ENCODE measurements around the gene BZW2. TPM values are rescaled to one million over a fixed set of nuclear protein-coding genes. Genes with fewer than 3 reads are reported as not detected.

BZW2 gene
- total RNA-seq, 1 donor from 2014 or later, result 61.4 TPM

DNA sequence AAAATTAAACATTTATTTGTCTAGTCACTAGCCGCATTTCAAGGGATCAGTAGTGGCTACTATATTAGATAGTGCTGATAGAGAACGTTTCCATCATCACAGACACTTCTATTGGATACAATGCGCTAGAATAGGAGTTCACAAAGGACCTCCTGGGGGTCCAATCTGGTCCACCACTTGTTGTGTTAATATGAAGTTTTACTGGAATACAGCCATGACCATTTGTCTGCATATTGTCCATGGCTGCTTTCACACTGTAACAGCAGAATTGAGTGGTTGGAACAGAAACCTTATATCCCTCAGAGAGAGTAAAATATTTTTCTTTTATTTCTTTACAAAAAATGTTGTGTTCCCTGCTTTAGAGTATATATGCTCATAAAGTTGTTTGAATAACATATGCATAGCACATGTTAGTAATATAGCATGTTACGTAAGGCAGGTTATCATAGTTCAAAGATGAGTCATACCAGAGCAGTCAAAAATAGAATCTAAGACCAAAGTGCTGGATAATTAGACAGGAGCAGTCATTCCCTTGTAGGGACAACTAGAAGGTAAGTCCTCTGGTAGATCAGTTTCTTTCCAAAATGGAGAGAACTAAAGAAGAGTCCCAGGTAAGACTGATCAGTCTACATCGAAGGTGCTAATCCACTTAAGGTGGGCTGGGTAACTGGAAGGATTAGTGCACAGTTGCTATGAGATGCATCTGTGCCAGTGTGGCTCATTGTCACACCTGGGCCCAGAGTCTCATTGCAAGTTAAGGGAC, 14.9 kb downstream of the BZW2 start:
- DNase-seq (ENCODE audit: extremely low spot score in 2 of 2), result no peak
- Histone ChIP-seq H3K27ac (no peak overlapping the region), H3K36me3 (no peaks in the 10 kb centered on the region), H3K4me3 (no peak overlapping the region), H3K27me3 (no peaks in the 10 kb centered on the region), H3K4me1 (peaks cover 21% of the 10 kb centered on the region), H3K9me3 (no peaks in the 10 kb centered on the region)
- TF ChIP-seq POLR2AphosphoS5 (IDR thresholded peaks at IDR 0.05; ENCODE audit: insufficient read depth in 1 of 2, low read depth in 1 of 2), result peak in 1 of 2 donors; percentile 69
- no peak for TF ChIP-seq CTCF (IDR thresholded peaks at IDR 0.05)
- no peak for TF ChIP-seq POLR2A (IDR thresholded peaks at IDR 0.05)
- intact Hi-C loops (cut with DNase I), result no loop called here

GRCh38 chr7:16661924-16662323, 15.9 kb downstream of the BZW2 start:
- no peak for DNase-seq (ENCODE audit: extremely low spot score in 2 of 2)
- no peaks in the 10 kb centered on the region for H3K27me3 ChIP-seq
- H3K4me3 ChIP-seq, result no peak overlapping the region
- intact Hi-C loops (cut with DNase I), result no loop called here
- TF ChIP-seq POLR2A (IDR thresholded peaks at IDR 0.05) (no peak), POLR2AphosphoS5 (IDR thresholded peaks at IDR 0.05; ENCODE audit: insufficient read depth in 1 of 2, low read depth in 1 of 2) (no peak), CTCF (IDR thresholded peaks at IDR 0.05) (no peak)
- peaks cover 21% of the 10 kb centered on the region for H3K4me1 ChIP-seq
- no peaks in the 10 kb centered on the region for H3K36me3 ChIP-seq
- no peaks in the 10 kb centered on the region for H3K9me3 ChIP-seq
- H3K27ac ChIP-seq, result no peak overlapping the region

- H3K27ac ChIP-seq, result peak overlapping the region; percentile 64
- peak in 1 of 2 donors; percentile 46 for TF ChIP-seq POLR2AphosphoS5 (IDR thresholded peaks at IDR 0.05; ENCODE audit: insufficient read depth in 1 of 2, low read depth in 1 of 2)
- TF ChIP-seq POLR2A (IDR thresholded peaks at IDR 0.05), result no peak
These were observed 21.4 kb downstream of the BZW2 start for GRCh38 chr7:16667355-16667754.

DNA sequence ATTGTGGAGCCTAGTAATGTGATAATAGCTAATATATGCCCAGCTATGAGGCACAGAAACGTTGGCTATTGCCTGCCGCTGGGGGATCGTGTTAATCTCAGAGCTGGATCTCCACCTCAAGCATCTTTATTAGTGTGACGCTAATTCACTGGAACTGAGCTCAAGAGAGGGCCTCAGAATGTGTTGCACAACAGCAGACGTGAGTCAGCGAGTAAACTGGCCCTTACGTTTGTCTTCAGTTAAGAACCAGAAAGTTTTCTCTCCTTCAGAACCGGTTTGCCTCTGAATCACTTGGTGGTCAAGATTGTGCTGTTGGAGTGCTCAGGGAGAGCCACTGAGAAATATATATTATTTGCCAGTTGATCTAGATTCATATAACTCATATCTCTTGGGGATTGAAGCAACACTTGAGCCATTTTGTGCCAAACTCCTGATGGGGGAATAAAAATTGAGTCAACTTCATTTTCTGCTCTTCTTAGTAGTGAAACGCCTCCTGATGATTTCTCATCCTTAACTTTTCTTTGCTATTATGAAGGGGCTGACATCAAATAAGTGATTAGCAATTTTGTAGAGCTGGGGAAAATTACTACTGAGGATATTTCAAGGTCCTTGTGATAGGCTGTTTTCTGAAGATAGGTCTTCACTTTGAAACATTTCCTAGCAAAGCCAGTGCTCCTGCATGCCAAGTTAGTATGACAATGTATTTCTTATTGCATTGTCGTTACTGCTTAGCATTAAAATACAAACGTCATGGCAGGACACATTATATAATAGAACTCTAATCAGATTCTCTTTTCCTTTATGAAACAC, 22.3 kb downstream of the BZW2 start:
- no peak for TF ChIP-seq POLR2A (IDR thresholded peaks at IDR 0.05)
- TF ChIP-seq CTCF (IDR thresholded peaks at IDR 0.05), result no peak
- TF ChIP-seq POLR2AphosphoS5 (IDR thresholded peaks at IDR 0.05; ENCODE audit: insufficient read depth in 1 of 2, low read depth in 1 of 2), result peak; percentile 44 to 91
- H3K27me3 ChIP-seq, result no peaks in the 10 kb centered on the region
- H3K4me3 ChIP-seq, result no peak overlapping the region
- H3K36me3 ChIP-seq, result no peaks in the 10 kb centered on the region
- intact Hi-C loops (cut with DNase I), result no loop called here
- no peaks in the 10 kb centered on the region for H3K9me3 ChIP-seq
- peak overlapping the region; percentile 64 for H3K27ac ChIP-seq
- peak in 1 of 2 donors; percentile 98 for DNase-seq (ENCODE audit: extremely low spot score in 2 of 2)
- peaks cover 44% of the 10 kb centered on the region for H3K4me1 ChIP-seq

More at GRCh38 chr7:16667355-16667754, 21.4 kb downstream of the BZW2 start:
- H3K36me3 ChIP-seq, result no peaks in the 10 kb centered on the region
- intact Hi-C loops (cut with DNase I), result no loop called here
- no peaks in the 10 kb centered on the region for H3K27me3 ChIP-seq
- H3K4me3 ChIP-seq, result no peak overlapping the region
- no peaks in the 10 kb centered on the region for H3K9me3 ChIP-seq
- no peak for DNase-seq (ENCODE audit: extremely low spot score in 2 of 2)
- peaks cover 44% of the 10 kb centered on the region for H3K4me1 ChIP-seq

GRCh38 chr7:16668978-16669377, 23.0 kb downstream of the BZW2 start:
- Histone ChIP-seq H3K27me3 (no peaks in the 10 kb centered on the region), H3K36me3 (no peaks in the 10 kb centered on the region), H3K27ac (peak overlapping the region; percentile 64), H3K4me1 (peaks cover 44% of the 10 kb centered on the region), H3K4me3 (no peak overlapping the region), H3K9me3 (no peaks in the 10 kb centered on the region)
- no peak for DNase-seq (ENCODE audit: extremely low spot score in 2 of 2)
- intact Hi-C loops (cut with DNase I), result no loop called here
- no peak for TF ChIP-seq POLR2AphosphoS5 (IDR thresholded peaks at IDR 0.05; ENCODE audit: insufficient read depth in 1 of 2, low read depth in 1 of 2)
- TF ChIP-seq POLR2A (IDR thresholded peaks at IDR 0.05), result no peak
- TF ChIP-seq CTCF (IDR thresholded peaks at IDR 0.05), result no peak

Measured in vagina (tissue), 2 donors.